ENCODE measurements around the gene LMF1.

LMF1 gene

GRCh38 chr16:943971-944370 lies 26.8 kb downstream of the LMF1 start:
- no peak overlapping the region for H3K4me3 ChIP-seq (ENCODE audit: control insufficient read depth, low read depth, low read length)
- no peak for DNase-seq (ENCODE audit: low read depth)
- no peak for TF ChIP-seq CTCF (conservative IDR thresholded peaks at IDR 0.05; ENCODE audit: control insufficient read depth, insufficient read depth, low read depth, low read length)

GRCh38 chr16:942436-943060 lies 28.2 kb downstream of the LMF1 start:
- TF ChIP-seq CTCF (conservative IDR thresholded peaks at IDR 0.05; ENCODE audit: control insufficient read depth, insufficient read depth, low read depth, low read length): no peak
- no peak for DNase-seq (ENCODE audit: low read depth)
- no peak overlapping the region for H3K4me3 ChIP-seq (ENCODE audit: control insufficient read depth, low read depth, low read length)

- no peak for TF ChIP-seq CTCF (conservative IDR thresholded peaks at IDR 0.05; ENCODE audit: control insufficient read depth, insufficient read depth, low read depth, low read length)
- DNase-seq (ENCODE audit: low read depth): no peak
- no peak overlapping the region for H3K4me3 ChIP-seq (ENCODE audit: control insufficient read depth, low read depth, low read length)
Observed at GRCh38 chr16:939941-940340, 30.8 kb downstream of the LMF1 start.

- DNase-seq (ENCODE audit: low read depth): no peak
- no peak for TF ChIP-seq CTCF (conservative IDR thresholded peaks at IDR 0.05; ENCODE audit: control insufficient read depth, insufficient read depth, low read depth, low read length)
- H3K4me3 ChIP-seq (ENCODE audit: control insufficient read depth, low read depth, low read length): no peak overlapping the region
Observed at GRCh38 chr16:939311-939710, 31.5 kb downstream of the LMF1 start.

GRCh38 chr16:938752-939151 lies 32.0 kb downstream of the LMF1 start:
- no peak for DNase-seq (ENCODE audit: low read depth)
- H3K4me3 ChIP-seq (ENCODE audit: control insufficient read depth, low read depth, low read length): no peak overlapping the region
- TF ChIP-seq CTCF (conservative IDR thresholded peaks at IDR 0.05; ENCODE audit: control insufficient read depth, insufficient read depth, low read depth, low read length): no peak

GRCh38 chr16:938136-938535 lies 32.6 kb downstream of the LMF1 start:
- TF ChIP-seq CTCF (conservative IDR thresholded peaks at IDR 0.05; ENCODE audit: control insufficient read depth, insufficient read depth, low read depth, low read length): no peak

GRCh38 chr16:937723-938122 lies 33.1 kb downstream of the LMF1 start:
- DNase-seq (ENCODE audit: low read depth): no peak
- TF ChIP-seq CTCF (conservative IDR thresholded peaks at IDR 0.05; ENCODE audit: control insufficient read depth, insufficient read depth, low read depth, low read length): no peak
- no peak overlapping the region for H3K4me3 ChIP-seq (ENCODE audit: control insufficient read depth, low read depth, low read length)

More at GRCh38 chr16:938136-938535, 32.6 kb downstream of the LMF1 start:
- H3K4me3 ChIP-seq (ENCODE audit: control insufficient read depth, low read depth, low read length): no peak overlapping the region
- DNase-seq (ENCODE audit: low read depth): no peak

Data from fibroblast of mammary gland (primary cell).